Measurements from ENCODE around the gene UQCC3.
"Not testable (repeated sequence)": the region's sequence is repeated elsewhere in the genome, so short reads cannot be mapped to it uniquely, and the experiment has no call there.

Gene UQCC3

GRCh38 chr11:62677156-62677555 is 5.7 kb downstream of the UQCC3 start:
- no peak for DNase-seq
- no peak for TF ChIP-seq POLR2A (IDR thresholded peaks at IDR 0.05; ENCODE audit: low read length)
- no peak for TF ChIP-seq GATA1 (IDR thresholded peaks at IDR 0.05; ENCODE audit: low read depth, low read length)

DNA sequence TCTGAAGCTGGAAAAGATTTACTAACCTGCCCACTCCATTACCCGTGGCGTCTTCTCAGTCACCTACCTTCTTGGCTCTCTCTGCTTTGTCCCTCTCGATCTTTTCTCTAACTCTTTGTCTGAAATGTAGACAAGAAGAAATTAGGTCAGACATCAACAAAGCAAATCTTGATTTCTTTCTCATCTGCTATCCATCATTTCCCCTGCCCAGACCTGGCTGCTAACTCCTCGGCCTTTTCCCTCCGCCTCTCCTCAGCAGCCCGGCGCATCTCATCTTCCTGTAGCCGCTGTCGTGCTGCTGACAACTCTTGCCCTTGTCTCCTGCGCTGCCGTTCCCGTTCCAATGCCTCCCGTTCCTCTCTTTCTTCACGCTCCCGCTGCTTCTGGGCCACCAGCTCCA is 6.2 kb downstream of the UQCC3 start:
- no peak for DNase-seq
- no peak for TF ChIP-seq GATA1 (IDR thresholded peaks at IDR 0.05; ENCODE audit: low read depth, low read length)
- no peak for TF ChIP-seq POLR2A (IDR thresholded peaks at IDR 0.05; ENCODE audit: low read length)

DNA sequence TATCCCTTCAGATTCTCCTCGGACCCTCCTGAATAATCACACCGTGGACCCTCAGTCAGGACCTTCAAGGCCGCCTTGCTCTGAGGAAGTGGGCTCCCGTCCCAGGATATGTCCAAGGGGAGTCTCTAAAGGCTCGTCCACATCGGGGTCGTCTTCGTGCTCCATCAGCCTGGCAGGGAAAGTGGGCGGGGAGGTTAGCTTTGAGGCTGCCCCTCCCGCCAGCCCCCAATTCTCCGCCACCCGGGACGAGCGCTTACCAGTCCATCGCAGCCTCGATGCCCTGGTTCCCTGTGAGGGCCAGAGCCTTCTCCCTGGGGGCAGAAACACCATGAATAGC is 6.9 kb downstream of the UQCC3 start:
- no peak for TF ChIP-seq POLR2A (IDR thresholded peaks at IDR 0.05; ENCODE audit: low read length)
- no peak for TF ChIP-seq GATA1 (IDR thresholded peaks at IDR 0.05; ENCODE audit: low read depth, low read length)
- no peak for DNase-seq

DNA sequence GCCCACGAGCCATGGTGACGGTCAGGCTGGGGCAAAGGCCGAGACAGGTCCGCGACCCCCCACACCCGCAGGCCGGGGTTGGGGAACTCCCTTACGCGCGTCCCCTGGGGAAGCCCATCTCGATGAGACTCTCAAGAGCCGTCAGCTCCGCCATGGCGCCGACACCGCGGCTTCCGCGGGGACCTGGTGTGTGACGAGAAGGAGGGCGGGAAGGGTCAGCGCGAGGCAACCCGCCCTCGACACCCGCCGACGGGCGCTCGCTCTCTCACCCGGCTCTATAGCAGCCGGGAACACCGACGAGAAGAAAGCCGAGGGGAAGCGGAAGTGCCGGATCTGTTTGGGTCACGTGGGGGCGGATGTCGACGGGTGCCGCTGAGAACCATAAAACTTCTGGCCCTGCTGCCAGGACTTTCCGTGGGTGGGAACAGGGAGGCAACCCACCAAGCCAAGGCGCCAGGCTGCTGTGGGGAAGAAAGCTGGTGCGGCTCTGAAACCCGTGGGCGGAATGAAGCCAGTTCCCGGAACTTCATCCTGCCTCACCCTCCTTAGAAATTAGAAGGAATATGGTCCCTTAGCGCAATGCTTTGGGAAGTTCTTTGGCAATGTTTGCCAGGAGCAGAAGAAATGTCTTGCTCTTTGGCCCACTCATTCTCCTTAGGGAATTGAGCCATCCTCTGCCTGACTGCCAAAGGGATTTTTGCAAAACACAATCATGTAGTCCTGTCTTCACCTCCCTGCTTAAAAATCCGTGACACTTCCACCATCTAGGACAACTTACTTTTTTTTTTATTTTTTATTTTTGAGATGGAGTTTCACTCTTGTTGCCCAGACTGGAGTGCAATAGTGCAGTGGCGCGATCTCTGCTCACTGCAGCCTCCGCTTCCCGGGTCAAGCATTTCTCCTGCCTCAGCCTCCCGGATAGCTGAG is 7.6 kb downstream of the UQCC3 start, which contains the start of gene UBXN1:
UBXN1 (minus strand) TSS at position 304 of the 927 bp plus-strand sequence; CDS start at position 154, 150 bp downstream.
- DNase-seq = peak; percentile 89 to 90
- peak; percentile 88 for TF ChIP-seq POLR2A (IDR thresholded peaks at IDR 0.05; ENCODE audit: low read length)
- no peak for TF ChIP-seq GATA1 (IDR thresholded peaks at IDR 0.05; ENCODE audit: low read depth, low read length)

DNA sequence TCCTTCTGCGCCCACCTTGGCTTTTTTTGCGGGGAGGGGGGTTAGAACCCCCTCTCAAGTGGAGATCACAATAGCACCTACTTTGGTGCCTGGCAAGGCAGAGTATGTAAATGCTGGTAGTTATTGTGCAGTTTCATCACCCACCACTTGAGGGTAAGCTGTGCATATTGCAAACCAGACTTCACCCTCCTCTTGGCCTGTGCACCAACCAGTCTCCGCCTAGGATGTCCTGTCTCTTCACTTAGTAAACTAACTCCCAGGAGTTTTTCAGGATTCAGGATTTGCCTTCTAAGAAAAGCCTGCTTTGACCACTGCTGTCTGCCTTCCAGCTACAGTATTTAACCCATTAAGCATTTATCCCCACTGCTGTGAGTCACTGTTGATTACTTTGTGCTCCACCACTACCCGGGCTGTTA is 9.4 kb downstream of the UQCC3 start:
- TF ChIP-seq POLR2A (IDR thresholded peaks at IDR 0.05; ENCODE audit: low read length) (no peak), GATA1 (IDR thresholded peaks at IDR 0.05; ENCODE audit: low read depth, low read length) (no peak)
- DNase-seq = peak; percentile 68 to 74

- no peak for DNase-seq
- TF ChIP-seq GATA1 (IDR thresholded peaks at IDR 0.05; ENCODE audit: low read depth, low read length) = no peak
- TF ChIP-seq POLR2A (IDR thresholded peaks at IDR 0.05; ENCODE audit: low read length) = no peak
Measured at GRCh38 chr11:62682518-62682917, 11.0 kb downstream of the UQCC3 start.

GRCh38 chr11:62687508-62688396 is 16.3 kb downstream of the UQCC3 start:
- TF ChIP-seq POLR2A (IDR thresholded peaks at IDR 0.05; ENCODE audit: low read length) (no peak), GATA1 (IDR thresholded peaks at IDR 0.05; ENCODE audit: low read depth, low read length) (no peak)
- no peak for DNase-seq

DNA sequence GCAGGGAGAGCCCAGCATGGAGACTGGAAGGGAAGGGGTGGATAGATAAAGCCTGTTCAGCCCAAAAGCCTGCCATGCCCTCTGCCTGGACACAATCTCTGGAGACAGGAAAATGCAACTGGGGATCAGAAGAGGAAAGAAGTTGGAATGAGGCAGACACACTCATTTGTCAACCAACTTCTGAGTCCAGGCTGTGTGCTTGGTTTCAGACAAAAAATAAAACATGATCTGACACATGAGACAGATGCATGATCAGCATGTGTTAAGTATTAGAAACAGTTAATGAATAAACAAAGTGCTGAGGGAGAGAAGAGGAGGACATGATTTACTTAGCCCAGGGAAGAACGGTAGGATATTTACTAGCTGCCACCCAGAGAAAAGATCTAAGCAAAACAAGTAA is 17.0 kb downstream of the UQCC3 start:
- TF ChIP-seq POLR2A (IDR thresholded peaks at IDR 0.05; ENCODE audit: low read length) (no peak), GATA1 (IDR thresholded peaks at IDR 0.05; ENCODE audit: low read depth, low read length) (no peak)
- no peak for DNase-seq

- TF ChIP-seq POLR2A (IDR thresholded peaks at IDR 0.05; ENCODE audit: low read length) = no peak
- no peak for TF ChIP-seq GATA1 (IDR thresholded peaks at IDR 0.05; ENCODE audit: low read depth, low read length)
- peak in 1 of 2 experiments; percentile 52 for DNase-seq
Measured at GRCh38 chr11:62689421-62690183, 18.1 kb downstream of the UQCC3 start, which contains the start of gene LRRN4CL. LRRN4CL (minus strand) TSS chr11:62689530; CDS start chr11:62688508, 1,022 bp downstream.

GRCh38 chr11:62693624-62694023 is 22.2 kb downstream of the UQCC3 start:
- not testable (repeated sequence) for DNase-seq

GRCh38 chr11:62694455-62695167 is 23.1 kb downstream of the UQCC3 start:
- peak; percentile 85 to 93 for DNase-seq
- no peak for TF ChIP-seq POLR2A (IDR thresholded peaks at IDR 0.05; ENCODE audit: low read length)

DNA sequence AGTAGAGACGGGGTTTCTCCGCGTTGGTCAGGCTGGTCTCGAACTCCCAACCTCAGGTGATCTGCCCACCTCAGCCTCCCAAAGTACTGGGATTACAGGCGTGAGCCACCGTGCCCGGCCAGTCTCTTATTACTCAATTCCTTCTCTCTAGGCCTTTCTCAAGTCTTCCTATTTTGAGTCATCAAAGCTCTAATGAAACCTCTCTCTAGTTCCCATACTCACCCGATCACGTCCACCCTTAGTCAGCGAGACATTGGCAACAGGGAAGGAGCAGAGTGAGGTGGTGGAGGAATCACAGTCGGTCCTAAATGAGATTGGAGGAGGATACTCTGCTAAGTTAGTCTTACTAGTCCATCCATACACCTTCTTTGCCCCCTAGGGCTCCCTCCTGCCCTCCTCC is 30.8 kb downstream of the UQCC3 start:
- TF ChIP-seq GATA1 (IDR thresholded peaks at IDR 0.05; ENCODE audit: low read depth, low read length) (no peak), POLR2A (IDR thresholded peaks at IDR 0.05; ENCODE audit: low read length) (no peak)
- DNase-seq = no peak

GRCh38 chr11:62703921-62704320 is 32.4 kb downstream of the UQCC3 start:
- not testable (repeated sequence) for DNase-seq

Measured in erythroblast (primary cell).